Upper lobe of left lung (tissue), 4 donors: ENCODE measurements around the gene PRRG2.

Experiments used
- CTCF ChIP-seq, 6 experiments: fragments of 450-650 bp in 4 of 6; fragments of 200-600 bp in 2 of 6; sonication (generic) in 2 of 6; IDR thresholded peaks; one replicate each; pipeline ENCODE4 v1.5.1; 2016 to 2019; ENCODE audit warnings: antibody characterized with exemption in 6 of 6
- POLR2A ChIP-seq, 4 donors: fragments of 450-650 bp; IDR thresholded peaks; one replicate each; pipeline ENCODE4 v1.5.1; 2016 to 2017; ENCODE audit warnings: antibody characterized with exemption in 4 of 4, mild to moderate bottlenecking in 2 of 4

DNA sequence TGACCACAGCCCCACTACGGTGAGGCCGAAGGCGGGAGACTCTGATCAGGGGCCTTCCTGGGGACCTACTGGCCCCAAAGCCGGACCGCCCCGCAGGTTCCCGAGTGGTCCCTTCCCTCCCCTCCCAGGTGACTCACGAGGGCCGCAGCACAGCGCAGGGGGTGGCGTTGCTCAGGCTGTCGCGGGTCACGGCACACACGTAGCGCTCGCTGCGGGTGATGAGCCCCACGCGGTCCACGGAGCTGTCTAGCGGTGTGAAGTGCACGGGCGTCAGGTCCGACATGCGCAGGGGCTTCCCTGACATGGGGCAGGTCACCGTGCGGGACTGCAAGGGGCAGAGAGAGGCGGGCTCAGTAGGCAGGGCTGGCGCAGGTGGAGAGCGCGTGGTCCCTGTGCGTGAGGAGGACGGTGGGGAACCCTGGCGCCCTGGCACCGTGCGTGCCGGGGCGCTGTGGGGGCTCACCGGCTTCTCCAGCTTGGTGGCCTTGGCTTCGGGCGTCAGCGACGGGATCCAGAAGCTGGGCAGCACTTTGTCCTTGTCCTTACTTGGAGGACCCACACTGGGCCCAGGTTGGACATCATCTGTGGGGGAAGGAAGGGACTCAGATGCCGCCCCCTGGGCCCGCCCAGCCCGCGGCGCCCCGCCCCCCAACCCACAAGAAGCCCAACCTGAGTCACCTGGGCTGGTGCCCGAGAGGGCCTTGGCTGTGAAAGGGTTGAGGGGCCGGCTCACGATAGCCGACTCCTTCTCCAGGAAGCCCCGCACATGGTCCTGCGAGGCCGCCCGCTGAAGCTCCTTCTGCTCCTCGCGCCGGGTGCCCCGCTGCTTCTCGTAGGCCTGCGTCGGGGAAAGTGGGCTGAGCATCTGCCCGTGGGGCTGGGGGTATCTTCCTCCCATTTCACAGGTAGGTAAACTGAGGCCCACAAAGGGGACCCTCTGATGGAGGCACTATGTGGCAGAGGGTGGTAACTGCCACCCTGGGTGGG, 24.4 kb upstream of the PRRG2 start:
- TF ChIP-seq CTCF (IDR thresholded peaks at IDR 0.05) (no peak), POLR2A (IDR thresholded peaks at IDR 0.05) (no peak)
